ENCODE results near the gene RPL31.

Gene RPL31

GRCh38 chr2:100954044-100954420, 48.1 kb upstream of the RPL31 start:
- Histone ChIP-seq H3K27ac (ENCODE audit: low read length) (no peak overlapping the region), H3F3A (ENCODE audit: insufficient read depth, low read length) (peaks cover under 1% of the 10 kb centered on the region), H3K4me1 (ENCODE audit: low read length) (peaks cover 22% of the 10 kb centered on the region), H3K9me3 (replicated peaks; ENCODE audit: insufficient read depth, low read length) (no peaks in the 10 kb centered on the region), H3K4me3 (ENCODE audit: low read length) (no peak overlapping the region), H3K9me2 (replicated peaks; ENCODE audit: insufficient read depth, low read length) (no peaks in the 10 kb centered on the region), H2AFZ (ENCODE audit: low read length) (no peak overlapping the region), H3K27me3 (replicated peaks; ENCODE audit: insufficient read depth, low read length) (no peaks in the 10 kb centered on the region), H4K20me1 (ENCODE audit: insufficient read depth, low read length) (no peaks in the 10 kb centered on the region), H3K4me2 (ENCODE audit: low read depth, low read length) (no peak overlapping the region), H3K79me2 (ENCODE audit: low read length) (no peaks in the 10 kb centered on the region), H3K36me3 (replicated peaks; ENCODE audit: insufficient read depth, low read length) (no peaks in the 10 kb centered on the region), H3K9ac (ENCODE audit: low read length) (no peak overlapping the region)
- DNase-seq: no peak
- TF ChIP-seq EZH2phosphoT487 (IDR thresholded peaks at IDR 0.05; ENCODE audit: low read length) (no peak), CTCF (IDR thresholded peaks at IDR 0.05; ENCODE audit: low read length) (no peak), EZH2 (optimal IDR thresholded peaks at IDR 0.05; ENCODE audit: low read depth, low read length) (no peak)

- DNase-seq: no peak
- no peaks in the 10 kb centered on the region for H3K79me2 ChIP-seq (ENCODE audit: low read length)
- H3K27me3 ChIP-seq (replicated peaks; ENCODE audit: insufficient read depth, low read length): no peaks in the 10 kb centered on the region
- H3K4me3 ChIP-seq (ENCODE audit: low read length): no peak overlapping the region
- no peak overlapping the region for H2AFZ ChIP-seq (ENCODE audit: low read length)
- no peaks in the 10 kb centered on the region for H3K9me2 ChIP-seq (replicated peaks; ENCODE audit: insufficient read depth, low read length)
- peaks cover 26% of the 10 kb centered on the region for H3K4me1 ChIP-seq (ENCODE audit: low read length)
- H3K27ac ChIP-seq (ENCODE audit: low read length): no peak overlapping the region
- peaks cover 9% of the 10 kb centered on the region for H3F3A ChIP-seq (ENCODE audit: insufficient read depth, low read length)
- TF ChIP-seq EZH2phosphoT487 (IDR thresholded peaks at IDR 0.05; ENCODE audit: low read length): no peak
- TF ChIP-seq EZH2 (optimal IDR thresholded peaks at IDR 0.05; ENCODE audit: low read depth, low read length): no peak
- TF ChIP-seq CTCF (IDR thresholded peaks at IDR 0.05; ENCODE audit: low read length): no peak
- H3K4me2 ChIP-seq (ENCODE audit: low read depth, low read length): no peak overlapping the region
- no peaks in the 10 kb centered on the region for H4K20me1 ChIP-seq (ENCODE audit: insufficient read depth, low read length)
- H3K9ac ChIP-seq (ENCODE audit: low read length): no peak overlapping the region
- H3K9me3 ChIP-seq (replicated peaks; ENCODE audit: insufficient read depth, low read length): no peaks in the 10 kb centered on the region
- H3K36me3 ChIP-seq (replicated peaks; ENCODE audit: insufficient read depth, low read length): no peaks in the 10 kb centered on the region
Observed at GRCh38 chr2:100955226-100955625, 46.9 kb upstream of the RPL31 start.

GRCh38 chr2:100956081-100956480, 46.0 kb upstream of the RPL31 start:
- Histone ChIP-seq H3K9ac (ENCODE audit: low read length) (no peak overlapping the region), H2AFZ (ENCODE audit: low read length) (no peak overlapping the region), H3K4me3 (ENCODE audit: low read length) (no peak overlapping the region), H3F3A (ENCODE audit: insufficient read depth, low read length) (peaks cover 9% of the 10 kb centered on the region), H3K9me3 (replicated peaks; ENCODE audit: insufficient read depth, low read length) (no peaks in the 10 kb centered on the region), H3K4me2 (ENCODE audit: low read depth, low read length) (no peak overlapping the region), H3K27me3 (replicated peaks; ENCODE audit: insufficient read depth, low read length) (no peaks in the 10 kb centered on the region), H3K27ac (ENCODE audit: low read length) (no peak overlapping the region), H3K36me3 (replicated peaks; ENCODE audit: insufficient read depth, low read length) (no peaks in the 10 kb centered on the region), H4K20me1 (ENCODE audit: insufficient read depth, low read length) (no peaks in the 10 kb centered on the region), H3K79me2 (ENCODE audit: low read length) (no peaks in the 10 kb centered on the region), H3K9me2 (replicated peaks; ENCODE audit: insufficient read depth, low read length) (no peaks in the 10 kb centered on the region), H3K4me1 (ENCODE audit: low read length) (peaks cover 31% of the 10 kb centered on the region)
- no peak for DNase-seq
- TF ChIP-seq EZH2 (optimal IDR thresholded peaks at IDR 0.05; ENCODE audit: low read depth, low read length) (no peak), CTCF (IDR thresholded peaks at IDR 0.05; ENCODE audit: low read length) (no peak), EZH2phosphoT487 (IDR thresholded peaks at IDR 0.05; ENCODE audit: low read length) (no peak)

All from MM.1S (cell line).